ENCODE measurements around the gene ZNF609. TPM values are rescaled to one million over a fixed set of nuclear protein-coding genes. Genes with fewer than 3 reads are reported as not detected.
"Not testable (repeated sequence)": the region's sequence is repeated elsewhere in the genome, so short reads cannot be mapped to it uniquely, and the experiment has no call there.

The ZNF609 gene
- polyA plus RNA-seq, 1 donor: 14.9 TPM

- no peak for DNase-seq (ENCODE audit: low read depth)
Observed at GRCh38 chr15:64583983-64584382, 123.6 kb downstream of the ZNF609 start.

GRCh38 chr15:64586259-64586870 lies 126.0 kb downstream of the ZNF609 start:
- DNase-seq (ENCODE audit: low read depth): no peak

- no peak for DNase-seq (ENCODE audit: low read depth)
Observed at GRCh38 chr15:64586984-64587383, 126.6 kb downstream of the ZNF609 start.

GRCh38 chr15:64589435-64590084 lies 129.2 kb downstream of the ZNF609 start:
- no peak for DNase-seq (ENCODE audit: low read depth)

GRCh38 chr15:64592845-64593244 lies 132.5 kb downstream of the ZNF609 start:
- DNase-seq (ENCODE audit: low read depth): not testable (repeated sequence)

GRCh38 chr15:64596701-64597476 lies 136.5 kb downstream of the ZNF609 start:
- DNase-seq (ENCODE audit: low read depth): no peak

GRCh38 chr15:64597477-64597822 lies 137.1 kb downstream of the ZNF609 start:
- DNase-seq (ENCODE audit: low read depth): no peak

GRCh38 chr15:64599226-64599625 lies 138.8 kb downstream of the ZNF609 start:
- no peak for DNase-seq (ENCODE audit: low read depth)

- no peak for DNase-seq (ENCODE audit: low read depth)
Observed at GRCh38 chr15:64599716-64600115, 139.3 kb downstream of the ZNF609 start.

GRCh38 chr15:64600794-64601193 lies 140.4 kb downstream of the ZNF609 start:
- DNase-seq (ENCODE audit: low read depth): no peak

GRCh38 chr15:64604319-64604718 lies 143.9 kb downstream of the ZNF609 start:
- DNase-seq (ENCODE audit: low read depth): no peak

GRCh38 chr15:64607416-64607815 lies 147.0 kb downstream of the ZNF609 start:
- not testable (repeated sequence) for DNase-seq (ENCODE audit: low read depth)

GRCh38 chr15:64610257-64610919 lies 150.0 kb downstream of the ZNF609 start:
- DNase-seq (ENCODE audit: low read depth): no peak

GRCh38 chr15:64611085-64611725 lies 150.8 kb downstream of the ZNF609 start:
- no peak for DNase-seq (ENCODE audit: low read depth)

GRCh38 chr15:64614519-64614918 lies 154.1 kb downstream of the ZNF609 start:
- DNase-seq (ENCODE audit: low read depth): no peak

- no peak for DNase-seq (ENCODE audit: low read depth)
Observed at GRCh38 chr15:64617727-64618126, 157.3 kb downstream of the ZNF609 start.

GRCh38 chr15:64618138-64618537 lies 157.8 kb downstream of the ZNF609 start:
- no peak for DNase-seq (ENCODE audit: low read depth)

- DNase-seq (ENCODE audit: low read depth): no peak
Observed at GRCh38 chr15:64618540-64618939, 158.2 kb downstream of the ZNF609 start.

- DNase-seq (ENCODE audit: low read depth): no peak
Observed at GRCh38 chr15:64619880-64620839, 159.8 kb downstream of the ZNF609 start.

- DNase-seq (ENCODE audit: low read depth): no peak
Observed at GRCh38 chr15:64621056-64621455, 160.7 kb downstream of the ZNF609 start.
